WTC11 (cell line): Measurements from ENCODE around the gene PGBD1. TPM values are rescaled to one million over a fixed set of nuclear protein-coding genes. Genes with fewer than 3 reads are reported as not detected.

Experiments
- ATAC-seq: fragments of 200-7000 bp; cut with Tn5 transposase; 2 replicates; pipeline ENCODE4 v1.10.0; 2021; ENCODE audit warnings: mild to moderate bottlenecking, moderate library complexity
- CTCF ChIA-PET: fragments of 300-600 bp; sonication (Branson Sonifier 250); formaldehyde crosslinking; loops from one replicate; lab custom pipeline; 2021; ENCODE audit warnings: antibody characterized with exemption; lab: Charles Lee
- POLR2A ChIA-PET: fragments of 350-600 bp; sonication (Branson Sonifier 250); formaldehyde crosslinking; loops from one replicate; lab custom pipeline; 2021; ENCODE audit warnings: antibody characterized with exemption; lab: Charles Lee
- DNase-seq: peaks from one replicate; pipeline ENCODE4 v3.0.0; 2021; ENCODE audit warnings: low spot score
- H3K27ac Mint-ChIP-seq: 2 replicates; pipeline ENCODE4 v1.8.0; 2021; ENCODE audit warnings: mixed read lengths
- H3K27me3 Mint-ChIP-seq: 2 replicates; pipeline ENCODE4 v1.8.0; 2021; ENCODE audit warnings: low read depth, mild to moderate bottlenecking, moderate library complexity, mixed read lengths
- H3K36me3 Mint-ChIP-seq: 2 replicates; pipeline ENCODE4 v1.8.0; 2021; ENCODE audit warnings: mixed read lengths
- H3K4me1 Mint-ChIP-seq: 2 replicates; pipeline ENCODE4 v1.8.0; 2022; ENCODE audit warnings: mixed read lengths
- H3K4me3 Mint-ChIP-seq: 2 replicates; pipeline ENCODE4 v1.8.0; 2021; ENCODE audit warnings: mild to moderate bottlenecking, moderate library complexity, mixed read lengths
- H3K9me3 Mint-ChIP-seq: 2 replicates; pipeline ENCODE4 v1.8.0; 2021; ENCODE audit warnings: mixed read lengths
- EMX1 ChIP-seq: fragments of 250-450 bp; sonication (Bioruptor Pico); IDR thresholded peaks from 2 replicates; pipeline ENCODE4 v1.8.0; 2021; ENCODE audit warnings: mild to moderate bottlenecking
- FOXK1 ChIP-seq: sonication (generic); formaldehyde crosslinking; IDR thresholded peaks from 2 replicates; pipeline ENCODE4 v1.8.0; 2022; ENCODE audit warnings: mild to moderate bottlenecking, moderate library complexity, missing genetic modification reagents
- FOXP1 ChIP-seq: sonication (generic); formaldehyde crosslinking; IDR thresholded peaks from 2 replicates; pipeline ENCODE4 v1.8.0; 2022; ENCODE audit warnings: missing genetic modification reagents, mild to moderate bottlenecking, moderate library complexity, borderline replicate concordance
- GABPB1 ChIP-seq: sonication (generic); formaldehyde crosslinking; IDR thresholded peaks from 2 replicates; pipeline ENCODE4 v1.8.1; 2023; ENCODE audit warnings: mild to moderate bottlenecking, missing genetic modification reagents
- IRF2 ChIP-seq: sonication (generic); formaldehyde crosslinking; IDR thresholded peaks from 2 replicates; pipeline ENCODE4 v1.8.0; 2022; ENCODE audit warnings: low read depth, missing genetic modification reagents, borderline replicate concordance
- MYBL2 ChIP-seq: sonication (generic); formaldehyde crosslinking; IDR thresholded peaks from 2 replicates; pipeline ENCODE4 v1.8.1; 2023; ENCODE audit warnings: mild to moderate bottlenecking, moderate library complexity, missing genetic modification reagents
- NFE2L1 ChIP-seq: sonication (generic); formaldehyde crosslinking; IDR thresholded peaks from 2 replicates; pipeline ENCODE4 v1.8.1; 2023; ENCODE audit warnings: missing genetic modification reagents
- NFYB ChIP-seq: sonication (generic); formaldehyde crosslinking; conservative IDR thresholded peaks from 2 replicates; pipeline ENCODE4 v1.8.0; 2022; ENCODE audit warnings: low read depth, missing genetic modification reagents
- OVOL2 ChIP-seq: fragments of 250-450 bp; sonication (Bioruptor Pico); IDR thresholded peaks from 2 replicates; pipeline ENCODE4 v1.9.0; 2021; ENCODE audit warnings: mild to moderate bottlenecking, borderline replicate concordance
- RELA ChIP-seq: sonication (generic); formaldehyde crosslinking; IDR thresholded peaks from 2 replicates; pipeline ENCODE4 v1.8.1; 2022; ENCODE audit warnings: missing genetic modification reagents, mild to moderate bottlenecking, borderline replicate concordance
- ZNF121 ChIP-seq: sonication (generic); formaldehyde crosslinking; IDR thresholded peaks from 2 replicates; pipeline ENCODE4 v1.8.0; 2023; ENCODE audit warnings: missing genetic modification reagents
- ZNF232 ChIP-seq: sonication (generic); formaldehyde crosslinking; IDR thresholded peaks from 2 replicates; pipeline ENCODE4 v1.8.0; 2022; ENCODE audit warnings: mild to moderate bottlenecking, missing genetic modification reagents
- ZNF317 ChIP-seq: sonication (generic); formaldehyde crosslinking; IDR thresholded peaks from 2 replicates; pipeline ENCODE4 v1.8.1; 2023; ENCODE audit warnings: low read depth, mild to moderate bottlenecking, moderate library complexity, missing genetic modification reagents, borderline replicate concordance
- total RNA-seq: library from RNA; stranded (reverse); gene quantifications from 3 replicates; pipeline ENCODE4 v1.2.3, GENCODE V29; 2021
- TF ChIP-seq, protein P1 (sequence below): sonication (generic); formaldehyde crosslinking; IDR thresholded peaks from 2 replicates; pipeline ENCODE4 v1.8.0; 2022; ENCODE audit warnings: mild to moderate bottlenecking, missing genetic modification reagents
- TF ChIP-seq, protein P2 (sequence below): fragments of 200-600 bp; IDR thresholded peaks from 2 replicates; pipeline ENCODE4 v1.8.0; 2022; ENCODE audit warnings: antibody characterized with exemption
- TF ChIP-seq, protein P3 (sequence below): fragments of 250-450 bp; sonication (Bioruptor Pico); IDR thresholded peaks from 2 replicates; pipeline ENCODE4 v1.9.0; 2021; ENCODE audit warnings: mild to moderate bottlenecking, borderline replicate concordance
- TF ChIP-seq, protein P4 (sequence below): sonication (generic); formaldehyde crosslinking; IDR thresholded peaks from 2 replicates; pipeline ENCODE4 v1.8.0; 2023; ENCODE audit warnings: mild to moderate bottlenecking, missing genetic modification reagents
- TF ChIP-seq, protein P5 (sequence below): sonication (generic); formaldehyde crosslinking; IDR thresholded peaks from 2 replicates; pipeline ENCODE4 v1.8.1; 2022; ENCODE audit warnings: missing genetic modification reagents, borderline replicate concordance

The PGBD1 gene
- total RNA-seq, 1 experiment from 2014 or later = 6.9 TPM

DNA sequence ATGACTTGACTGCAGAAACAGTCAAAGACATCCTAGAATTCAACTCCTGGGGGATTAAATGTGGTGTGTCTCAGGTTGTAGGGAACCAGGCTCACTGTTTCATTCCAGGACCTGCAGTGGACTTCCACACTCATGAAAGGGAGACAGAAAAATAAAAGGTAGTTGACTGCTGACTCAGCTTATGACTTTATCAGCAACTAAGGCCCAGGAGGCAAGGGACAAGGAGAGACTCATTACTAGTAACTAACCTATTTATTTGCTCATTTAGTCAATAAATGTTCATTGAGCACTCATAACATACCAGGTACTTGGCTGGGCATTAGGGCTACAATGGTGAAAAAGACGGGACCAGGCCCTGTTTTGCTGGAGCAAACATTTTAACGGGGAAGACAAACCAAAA, 51.7 kb downstream of the PGBD1 start (continued):
- TF ChIP-seq GABPB1 (CRISPR knock-in tag) = no peak
- TF ChIP-seq MYBL2 (CRISPR knock-in tag) = no peak
- TF ChIP-seq ZNF121 (CRISPR knock-in tag) = no peak

DNA sequence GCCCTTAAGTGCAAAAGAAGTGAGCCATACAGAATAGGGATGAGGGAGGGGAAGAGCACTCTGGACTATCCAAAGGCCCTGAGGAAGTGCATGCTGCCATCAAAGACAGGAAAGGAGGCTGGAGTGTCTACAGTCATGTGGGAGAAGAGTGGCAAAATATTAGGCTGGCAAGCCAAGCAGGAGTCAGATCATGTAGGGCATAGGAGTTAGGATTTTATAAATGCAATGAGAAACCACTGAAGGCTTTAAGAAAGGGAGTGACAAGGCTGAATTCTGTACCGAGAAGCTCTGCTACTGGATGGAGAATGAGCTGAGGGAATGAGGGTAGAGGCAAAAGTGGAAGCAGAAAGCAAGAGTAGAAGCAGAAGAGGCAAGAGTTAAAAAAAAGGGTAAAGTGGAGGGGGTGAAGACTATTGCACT, 52.2 kb downstream of the PGBD1 start:
- Mint-ChIP-seq H3K27ac (no peak overlapping the region), H3K4me1 (peaks cover 9% of the 10 kb centered on the region), H3K27me3 (no peaks in the 10 kb centered on the region), H3K4me3 (no peak overlapping the region), H3K36me3 (peaks cover 10% of the 10 kb centered on the region), H3K9me3 (peaks cover 10% of the 10 kb centered on the region)
- POLR2A ChIA-PET = interaction anchor here (1.6 kb wide), 1 partner anchor 67 kb away, joined by 3 read pairs; the partner anchor contains the start of gene ZSCAN26
- CTCF ChIA-PET = interaction anchor here (3.4 kb wide), 1 partner anchor 22 kb away, joined by 35 read pairs; no protein-coding TSS in a partner anchor
- DNase-seq (no peak), ATAC-seq (no peak)
- TF ChIP-seq, protein P1, sequence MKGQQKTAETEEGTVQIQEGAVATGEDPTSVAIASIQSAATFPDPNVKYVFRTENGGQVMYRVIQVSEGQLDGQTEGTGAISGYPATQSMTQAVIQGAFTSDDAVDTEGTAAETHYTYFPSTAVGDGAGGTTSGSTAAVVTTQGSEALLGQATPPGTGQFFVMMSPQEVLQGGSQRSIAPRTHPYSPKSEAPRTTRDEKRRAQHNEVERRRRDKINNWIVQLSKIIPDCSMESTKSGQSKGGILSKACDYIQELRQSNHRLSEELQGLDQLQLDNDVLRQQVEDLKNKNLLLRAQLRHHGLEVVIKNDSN (CRISPR knock-in tag) = no peak
- no peak for TF ChIP-seq OVOL2
- TF ChIP-seq, protein P2, sequence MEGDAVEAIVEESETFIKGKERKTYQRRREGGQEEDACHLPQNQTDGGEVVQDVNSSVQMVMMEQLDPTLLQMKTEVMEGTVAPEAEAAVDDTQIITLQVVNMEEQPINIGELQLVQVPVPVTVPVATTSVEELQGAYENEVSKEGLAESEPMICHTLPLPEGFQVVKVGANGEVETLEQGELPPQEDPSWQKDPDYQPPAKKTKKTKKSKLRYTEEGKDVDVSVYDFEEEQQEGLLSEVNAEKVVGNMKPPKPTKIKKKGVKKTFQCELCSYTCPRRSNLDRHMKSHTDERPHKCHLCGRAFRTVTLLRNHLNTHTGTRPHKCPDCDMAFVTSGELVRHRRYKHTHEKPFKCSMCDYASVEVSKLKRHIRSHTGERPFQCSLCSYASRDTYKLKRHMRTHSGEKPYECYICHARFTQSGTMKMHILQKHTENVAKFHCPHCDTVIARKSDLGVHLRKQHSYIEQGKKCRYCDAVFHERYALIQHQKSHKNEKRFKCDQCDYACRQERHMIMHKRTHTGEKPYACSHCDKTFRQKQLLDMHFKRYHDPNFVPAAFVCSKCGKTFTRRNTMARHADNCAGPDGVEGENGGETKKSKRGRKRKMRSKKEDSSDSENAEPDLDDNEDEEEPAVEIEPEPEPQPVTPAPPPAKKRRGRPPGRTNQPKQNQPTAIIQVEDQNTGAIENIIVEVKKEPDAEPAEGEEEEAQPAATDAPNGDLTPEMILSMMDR = no peak
- TF ChIP-seq EMX1 (CRISPR knock-in tag) = no peak
- no peak for TF ChIP-seq RELA (CRISPR knock-in tag)
- no peak for TF ChIP-seq NFE2L1
- no peak for TF ChIP-seq ZNF317
- TF ChIP-seq ZNF232 (CRISPR knock-in tag) = no peak
- TF ChIP-seq, protein P3, sequence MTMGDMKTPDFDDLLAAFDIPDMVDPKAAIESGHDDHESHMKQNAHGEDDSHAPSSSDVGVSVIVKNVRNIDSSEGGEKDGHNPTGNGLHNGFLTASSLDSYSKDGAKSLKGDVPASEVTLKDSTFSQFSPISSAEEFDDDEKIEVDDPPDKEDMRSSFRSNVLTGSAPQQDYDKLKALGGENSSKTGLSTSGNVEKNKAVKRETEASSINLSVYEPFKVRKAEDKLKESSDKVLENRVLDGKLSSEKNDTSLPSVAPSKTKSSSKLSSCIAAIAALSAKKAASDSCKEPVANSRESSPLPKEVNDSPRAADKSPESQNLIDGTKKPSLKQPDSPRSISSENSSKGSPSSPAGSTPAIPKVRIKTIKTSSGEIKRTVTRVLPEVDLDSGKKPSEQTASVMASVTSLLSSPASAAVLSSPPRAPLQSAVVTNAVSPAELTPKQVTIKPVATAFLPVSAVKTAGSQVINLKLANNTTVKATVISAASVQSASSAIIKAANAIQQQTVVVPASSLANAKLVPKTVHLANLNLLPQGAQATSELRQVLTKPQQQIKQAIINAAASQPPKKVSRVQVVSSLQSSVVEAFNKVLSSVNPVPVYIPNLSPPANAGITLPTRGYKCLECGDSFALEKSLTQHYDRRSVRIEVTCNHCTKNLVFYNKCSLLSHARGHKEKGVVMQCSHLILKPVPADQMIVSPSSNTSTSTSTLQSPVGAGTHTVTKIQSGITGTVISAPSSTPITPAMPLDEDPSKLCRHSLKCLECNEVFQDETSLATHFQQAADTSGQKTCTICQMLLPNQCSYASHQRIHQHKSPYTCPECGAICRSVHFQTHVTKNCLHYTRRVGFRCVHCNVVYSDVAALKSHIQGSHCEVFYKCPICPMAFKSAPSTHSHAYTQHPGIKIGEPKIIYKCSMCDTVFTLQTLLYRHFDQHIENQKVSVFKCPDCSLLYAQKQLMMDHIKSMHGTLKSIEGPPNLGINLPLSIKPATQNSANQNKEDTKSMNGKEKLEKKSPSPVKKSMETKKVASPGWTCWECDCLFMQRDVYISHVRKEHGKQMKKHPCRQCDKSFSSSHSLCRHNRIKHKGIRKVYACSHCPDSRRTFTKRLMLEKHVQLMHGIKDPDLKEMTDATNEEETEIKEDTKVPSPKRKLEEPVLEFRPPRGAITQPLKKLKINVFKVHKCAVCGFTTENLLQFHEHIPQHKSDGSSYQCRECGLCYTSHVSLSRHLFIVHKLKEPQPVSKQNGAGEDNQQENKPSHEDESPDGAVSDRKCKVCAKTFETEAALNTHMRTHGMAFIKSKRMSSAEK = no peak
- TF ChIP-seq IRF2 (CRISPR knock-in tag) = no peak
- TF ChIP-seq, protein P4, sequence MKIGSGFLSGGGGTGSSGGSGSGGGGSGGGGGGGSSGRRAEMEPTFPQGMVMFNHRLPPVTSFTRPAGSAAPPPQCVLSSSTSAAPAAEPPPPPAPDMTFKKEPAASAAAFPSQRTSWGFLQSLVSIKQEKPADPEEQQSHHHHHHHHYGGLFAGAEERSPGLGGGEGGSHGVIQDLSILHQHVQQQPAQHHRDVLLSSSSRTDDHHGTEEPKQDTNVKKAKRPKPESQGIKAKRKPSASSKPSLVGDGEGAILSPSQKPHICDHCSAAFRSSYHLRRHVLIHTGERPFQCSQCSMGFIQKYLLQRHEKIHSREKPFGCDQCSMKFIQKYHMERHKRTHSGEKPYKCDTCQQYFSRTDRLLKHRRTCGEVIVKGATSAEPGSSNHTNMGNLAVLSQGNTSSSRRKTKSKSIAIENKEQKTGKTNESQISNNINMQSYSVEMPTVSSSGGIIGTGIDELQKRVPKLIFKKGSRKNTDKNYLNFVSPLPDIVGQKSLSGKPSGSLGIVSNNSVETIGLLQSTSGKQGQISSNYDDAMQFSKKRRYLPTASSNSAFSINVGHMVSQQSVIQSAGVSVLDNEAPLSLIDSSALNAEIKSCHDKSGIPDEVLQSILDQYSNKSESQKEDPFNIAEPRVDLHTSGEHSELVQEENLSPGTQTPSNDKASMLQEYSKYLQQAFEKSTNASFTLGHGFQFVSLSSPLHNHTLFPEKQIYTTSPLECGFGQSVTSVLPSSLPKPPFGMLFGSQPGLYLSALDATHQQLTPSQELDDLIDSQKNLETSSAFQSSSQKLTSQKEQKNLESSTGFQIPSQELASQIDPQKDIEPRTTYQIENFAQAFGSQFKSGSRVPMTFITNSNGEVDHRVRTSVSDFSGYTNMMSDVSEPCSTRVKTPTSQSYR (CRISPR knock-in tag) = no peak
- TF ChIP-seq FOXP1 (CRISPR knock-in tag) = no peak
- TF ChIP-seq ZNF121 (CRISPR knock-in tag) = no peak
- TF ChIP-seq, protein P5, sequence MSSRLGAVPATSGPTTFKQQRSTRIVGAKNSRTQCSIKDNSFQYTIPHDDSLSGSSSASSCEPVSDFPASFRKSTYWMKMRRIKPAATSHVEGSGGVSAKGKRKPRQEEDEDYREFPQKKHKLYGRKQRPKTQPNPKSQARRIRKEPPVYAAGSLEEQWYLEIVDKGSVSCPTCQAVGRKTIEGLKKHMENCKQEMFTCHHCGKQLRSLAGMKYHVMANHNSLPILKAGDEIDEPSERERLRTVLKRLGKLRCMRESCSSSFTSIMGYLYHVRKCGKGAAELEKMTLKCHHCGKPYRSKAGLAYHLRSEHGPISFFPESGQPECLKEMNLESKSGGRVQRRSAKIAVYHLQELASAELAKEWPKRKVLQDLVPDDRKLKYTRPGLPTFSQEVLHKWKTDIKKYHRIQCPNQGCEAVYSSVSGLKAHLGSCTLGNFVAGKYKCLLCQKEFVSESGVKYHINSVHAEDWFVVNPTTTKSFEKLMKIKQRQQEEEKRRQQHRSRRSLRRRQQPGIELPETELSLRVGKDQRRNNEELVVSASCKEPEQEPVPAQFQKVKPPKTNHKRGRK (CRISPR knock-in tag) = no peak
- TF ChIP-seq NFYB (CRISPR knock-in tag) = no peak
- no peak for TF ChIP-seq GABPB1 (CRISPR knock-in tag)
- no peak for TF ChIP-seq FOXK1 (CRISPR knock-in tag)
